Endothelial cell of umbilical vein (primary cell): Measurements from ENCODE around the gene SHROOM2. TPM values are rescaled to one million over a fixed set of nuclear protein-coding genes. Genes with fewer than 3 reads are reported as not detected.

Experiments
- BruUV-seq: library from RNA; stranded (reverse); fragments of 400-500 nt; replicated peaks from 2 replicates; lab custom pipeline; 2021; lab: Mats Ljungman, UMichigan
- CTCF ChIA-PET: fragments of 300-600, 350-600 bp; sonication (Branson Sonifier 250); formaldehyde crosslinking; loops from one replicate; lab custom pipeline; 2021; ENCODE audit warnings: antibody characterized with exemption, inconsistent platforms; lab: Charles Lee
- POLR2A ChIA-PET: fragments of 300-600, 350-600 bp; sonication (Branson Sonifier 250); formaldehyde crosslinking; loops from one replicate; lab custom pipeline; 2021; ENCODE audit warnings: antibody characterized with exemption, inconsistent platforms; lab: Charles Lee
- DNase-seq: peaks from one replicate; pipeline ENCODE4 v3.0.0-alpha.2; 2011; ENCODE audit warnings: low read depth, low spot score
- FAIRE-seq: peaks from 2 replicates; lab custom pipeline; 2011; peaks lifted over from hg19 to GRCh38; lab: Jason Lieb, UNC
- H2AFZ ChIP-seq: 2 replicates; pipeline ENCODE4 v1.6.0; 2012; ENCODE audit warnings: low read depth, low read length, control low read depth, inconsistent platforms
- H3K27ac ChIP-seq: 2 replicates; pipeline ENCODE4 v1.5.1; 2011; ENCODE audit warnings: low read depth, mild to moderate bottlenecking, control low read depth, low read length, moderate library complexity; ENCODE audit not compliant: insufficient read depth
- H3K27me3 ChIP-seq, 2 experiments: 2 replicates each; pipeline versions ENCODE4 v1.6.0 to v1.6.1; 2011; ENCODE audit warnings: low read length in 2 of 2, mixed read lengths in 1 of 2; ENCODE audit not compliant: control insufficient read depth in 2 of 2, insufficient read depth in 2 of 2
- H3K36me3 ChIP-seq, 2 experiments: 2 replicates in 1 of 2; 3 replicates in 1 of 2; pipeline ENCODE4 v1.5.1; 2011; ENCODE audit warnings: low read length in 2 of 2, mild to moderate bottlenecking in 1 of 2, moderate library complexity in 1 of 2; ENCODE audit not compliant: control insufficient read depth in 2 of 2, insufficient read depth in 2 of 2; ENCODE audit errors: extremely low read depth in 1 of 2
- H3K4me1 ChIP-seq: 3 replicates; pipeline ENCODE4 v1.5.1; 2011; ENCODE audit warnings: mild to moderate bottlenecking, low read length; ENCODE audit not compliant: control insufficient read depth, insufficient read depth; ENCODE audit errors: extremely low read depth
- H3K4me2 ChIP-seq: 2 replicates; pipeline ENCODE4 v1.6.1; 2011; ENCODE audit warnings: low read length, control low read depth, mixed read lengths; ENCODE audit not compliant: insufficient read depth
- H3K4me3 ChIP-seq, 3 experiments: fragments of 200-600 bp in 1 of 3; sonication (generic), shearing (Covaris generic) in 1 of 3; replicated peaks in 1 of 3; 2 replicates each; pipeline ENCODE4 v1.5.1; 2011 to 2016; ENCODE audit warnings: control low read depth in 3 of 3, low read length in 3 of 3, mild to moderate bottlenecking in 2 of 3, inconsistent platforms in 1 of 3, low read depth in 1 of 3, moderate library complexity in 1 of 3; ENCODE audit not compliant: insufficient read depth in 1 of 3
- H3K79me2 ChIP-seq: 2 replicates; pipeline ENCODE4 v1.6.0; 2012; ENCODE audit warnings: low read length, inconsistent platforms; ENCODE audit not compliant: control insufficient read depth, insufficient read depth
- H3K9ac ChIP-seq: replicated peaks from 2 replicates; pipeline ENCODE3; 2011; ENCODE audit warnings: low read length, control low read depth; ENCODE audit not compliant: insufficient read depth; ENCODE audit errors: extremely low read depth
- H3K9me1 ChIP-seq: replicated peaks from 3 replicates; pipeline ENCODE4 v1.6.0; 2011; ENCODE audit warnings: mild to moderate bottlenecking, low read length; ENCODE audit not compliant: control insufficient read depth, insufficient read depth; ENCODE audit errors: extremely low read depth
- H3K9me3 ChIP-seq: replicated peaks from 2 replicates; pipeline ENCODE4 v1.5.1; 2012; ENCODE audit warnings: low read length, inconsistent platforms; ENCODE audit not compliant: control insufficient read depth, insufficient read depth
- H4K20me1 ChIP-seq: replicated peaks from 2 replicates; pipeline ENCODE3; 2011; ENCODE audit warnings: mild to moderate bottlenecking, low read length; ENCODE audit not compliant: control insufficient read depth, insufficient read depth; ENCODE audit errors: extremely low read depth
- EZH2 ChIP-seq: IDR thresholded peaks from 2 replicates; pipeline ENCODE4 v1.6.1; 2012; ENCODE audit warnings: borderline replicate concordance, low read depth, mild to moderate bottlenecking, moderate library complexity, low read length, inconsistent platforms; ENCODE audit not compliant: severe bottlenecking
- FOS ChIP-seq: IDR thresholded peaks from 2 replicates; pipeline ENCODE4 v1.6.1; 2011; ENCODE audit warnings: mild to moderate bottlenecking, low read length, moderate library complexity, borderline replicate concordance; ENCODE audit not compliant: insufficient read depth
- GATA2 ChIP-seq: IDR thresholded peaks from 2 replicates; pipeline ENCODE4 v1.7.0; 2011; ENCODE audit warnings: low read depth, mild to moderate bottlenecking, moderate library complexity, mixed read lengths, low read length; ENCODE audit not compliant: insufficient read length, insufficient read depth
- JUN ChIP-seq: IDR thresholded peaks from 2 replicates; pipeline ENCODE4 v1.6.1; 2011; ENCODE audit warnings: borderline replicate concordance, low read depth; ENCODE audit not compliant: insufficient read length, insufficient read depth
- MYC ChIP-seq: IDR thresholded peaks from one replicate; pipeline ENCODE4 v1.6.1; 2011; ENCODE audit warnings: mild to moderate bottlenecking, low read depth, low read length
- POLR2A ChIP-seq: IDR thresholded peaks from 2 replicates; pipeline ENCODE4 v1.6.1; 2012; ENCODE audit warnings: low read depth, mild to moderate bottlenecking, control low read depth, low read length
- POLR2AphosphoS5 ChIP-seq: IDR thresholded peaks from 2 replicates; pipeline ENCODE4 v1.6.1; 2012; ENCODE audit warnings: low read depth, mild to moderate bottlenecking, control low read depth, low read length, moderate library complexity; ENCODE audit not compliant: insufficient read depth
- dilution Hi-C: fragments of 300-500 bp; cut with MboI; formaldehyde crosslinking; loops from one replicate; pipeline ENCODE4 v1.15.0; 2019; ENCODE audit warnings: low sequenced_read_pairs; ENCODE audit not compliant: extremely low pct_ligation_motif_present
- intact Hi-C: fragments of 100-400 bp; cut with micrococcal nuclease; formaldehyde crosslinking; loops from one replicate; pipeline ENCODE4 v1.10.0; 2022
- polyA plus RNA-seq, 4 experiments: library from polyadenylated mRNA; depleted of rRNA in 3 of 4; stranded (reverse) in 3 of 4; unstranded in 1 of 4; fragments of >200 nt; gene quantifications; 2 replicates each; pipeline versions ENCODE4 v1.2.1 to v1.2.3, GENCODE V29; 2011 to 2012; ENCODE audit warnings: missing spikeins in 1 of 4
- total RNA-seq: library from RNA; stranded (reverse); gene quantifications from 2 replicates; pipeline ENCODE4 v1.2.3, GENCODE V29; 2021
- TF ChIP-seq, protein P1 (sequence below), 2 donors: IDR thresholded peaks; 1 replicate in 1 of 2; 2 replicates in 1 of 2; pipeline ENCODE4 v1.5.1; 2011; ENCODE audit warnings: low read length in 2 of 2, mild to moderate bottlenecking in 2 of 2, moderate library complexity in 2 of 2, control low read depth in 1 of 2, inconsistent platforms in 1 of 2, low read depth in 1 of 2; ENCODE audit not compliant: insufficient read depth in 1 of 2; ENCODE audit errors: extremely low read depth in 1 of 2
- TF ChIP-seq, protein P2 (sequence below): IDR thresholded peaks from 2 replicates; pipeline ENCODE4 v1.6.1; 2011; ENCODE audit not compliant: insufficient read depth, insufficient read length

The SHROOM2 gene
- total and polyA plus RNA-seq, 2 donors (not counting 3 experiments of a cell fraction or from before 2014, with no cell fraction given), result 3.7 to 11.8 TPM

DNA sequence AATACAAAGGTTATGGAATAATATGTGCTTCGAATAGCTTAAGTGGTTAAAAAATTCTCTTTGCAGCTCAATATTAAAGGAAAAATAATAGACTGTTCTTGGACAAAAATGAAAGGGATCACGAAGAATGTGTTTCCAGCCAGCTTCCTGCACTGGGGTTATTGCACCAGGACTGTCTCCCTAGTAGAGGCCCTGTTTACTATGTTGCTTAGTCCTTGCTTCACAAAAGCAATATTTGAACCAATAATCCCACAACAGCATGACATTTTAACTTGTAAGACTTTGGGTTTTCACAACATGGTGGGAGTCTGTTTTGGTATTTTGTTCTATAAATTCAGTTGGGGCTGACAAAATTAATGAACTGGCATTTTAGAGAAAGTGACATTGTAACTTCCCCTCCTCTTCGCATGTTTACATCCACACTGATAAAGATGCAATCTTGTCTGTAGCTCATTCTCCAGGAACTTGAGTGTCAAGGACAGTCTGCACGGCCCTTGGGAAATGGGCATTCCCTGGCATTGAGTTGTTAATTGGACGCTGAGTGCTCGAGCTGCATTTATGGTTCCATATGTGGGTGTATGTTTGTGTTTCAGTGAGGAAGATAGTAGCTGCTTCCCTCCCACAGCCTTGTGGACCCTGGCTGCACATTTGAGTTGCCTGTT lies 39.0 kb downstream of the SHROOM2 start:
- H3K9me1 ChIP-seq, result no peaks in the 10 kb centered on the region
- CTCF ChIA-PET, result no interaction called here
- dilution Hi-C loops (no loop called here), intact Hi-C loops (no loop called here)
- no peaks in the 10 kb centered on the region for H3K27me3 ChIP-seq
- H3K4me1 ChIP-seq, result peaks cover 6% of the 10 kb centered on the region
- BruUV-seq, result no TSS peak
- POLR2A ChIA-PET, result no interaction called here
- no peak overlapping the region for H2AFZ ChIP-seq
- no peaks in the 10 kb centered on the region for H3K36me3 ChIP-seq
- TF ChIP-seq, protein P1, sequence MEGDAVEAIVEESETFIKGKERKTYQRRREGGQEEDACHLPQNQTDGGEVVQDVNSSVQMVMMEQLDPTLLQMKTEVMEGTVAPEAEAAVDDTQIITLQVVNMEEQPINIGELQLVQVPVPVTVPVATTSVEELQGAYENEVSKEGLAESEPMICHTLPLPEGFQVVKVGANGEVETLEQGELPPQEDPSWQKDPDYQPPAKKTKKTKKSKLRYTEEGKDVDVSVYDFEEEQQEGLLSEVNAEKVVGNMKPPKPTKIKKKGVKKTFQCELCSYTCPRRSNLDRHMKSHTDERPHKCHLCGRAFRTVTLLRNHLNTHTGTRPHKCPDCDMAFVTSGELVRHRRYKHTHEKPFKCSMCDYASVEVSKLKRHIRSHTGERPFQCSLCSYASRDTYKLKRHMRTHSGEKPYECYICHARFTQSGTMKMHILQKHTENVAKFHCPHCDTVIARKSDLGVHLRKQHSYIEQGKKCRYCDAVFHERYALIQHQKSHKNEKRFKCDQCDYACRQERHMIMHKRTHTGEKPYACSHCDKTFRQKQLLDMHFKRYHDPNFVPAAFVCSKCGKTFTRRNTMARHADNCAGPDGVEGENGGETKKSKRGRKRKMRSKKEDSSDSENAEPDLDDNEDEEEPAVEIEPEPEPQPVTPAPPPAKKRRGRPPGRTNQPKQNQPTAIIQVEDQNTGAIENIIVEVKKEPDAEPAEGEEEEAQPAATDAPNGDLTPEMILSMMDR (IDR thresholded peaks at IDR 0.05; ENCODE audit: extremely low read depth in 1 of 2, insufficient read depth in 1 of 2, low read depth in 1 of 2, low read length in 2 of 2), result no peak
- TF ChIP-seq POLR2AphosphoS5 (no peak), JUN (no peak)
- no peak overlapping the region for H3K9ac ChIP-seq
- no peak overlapping the region for H3K4me3 ChIP-seq
- peak overlapping the region; percentile 36 for H3K4me2 ChIP-seq
- H3K9me3 ChIP-seq, result no peaks in the 10 kb centered on the region
- peak; percentile 22 for DNase-seq
- H3K79me2 ChIP-seq, result no peaks in the 10 kb centered on the region
- FAIRE-seq, result peak; percentile 67
- H3K27ac ChIP-seq, result no peak overlapping the region
- no peaks in the 10 kb centered on the region for H4K20me1 ChIP-seq

DNA sequence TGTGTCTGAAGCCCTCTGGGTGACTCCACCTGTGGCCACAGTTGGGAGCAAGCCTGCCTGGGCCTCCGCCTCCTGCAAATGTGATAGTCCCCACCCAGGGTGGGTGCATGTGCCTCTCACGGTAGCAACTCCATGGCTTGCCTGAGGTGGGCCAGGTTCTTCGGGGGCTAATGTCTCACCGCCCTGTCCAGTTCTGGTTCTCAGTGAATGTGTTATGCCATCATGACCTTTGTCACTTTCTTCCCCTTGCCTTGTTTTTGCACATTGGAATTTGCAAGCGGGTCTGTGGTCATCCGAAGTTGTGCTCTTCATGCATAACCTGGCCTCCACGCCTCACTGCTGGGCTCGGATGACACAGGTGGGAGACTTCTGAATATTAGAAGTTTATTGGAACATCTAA lies 39.7 kb downstream of the SHROOM2 start:
- Histone ChIP-seq H3K9me1 (no peaks in the 10 kb centered on the region), H3K27ac (no peak overlapping the region), H2AFZ (no peak overlapping the region), H3K4me1 (peaks cover 6% of the 10 kb centered on the region), H3K9me3 (no peaks in the 10 kb centered on the region), H3K27me3 (no peaks in the 10 kb centered on the region), H3K4me2 (no peak overlapping the region), H4K20me1 (no peaks in the 10 kb centered on the region), H3K36me3 (no peaks in the 10 kb centered on the region), H3K9ac (no peak overlapping the region), H3K4me3 (no peak overlapping the region), H3K79me2 (no peaks in the 10 kb centered on the region)
- no peak for FAIRE-seq
- ChIA-PET POLR2A (no interaction called here), CTCF (no interaction called here)
- BruUV-seq, result no TSS peak
- dilution Hi-C loops, result no loop called here
- DNase-seq, result no peak
- no peak for TF ChIP-seq JUN
- TF ChIP-seq, protein P2, sequence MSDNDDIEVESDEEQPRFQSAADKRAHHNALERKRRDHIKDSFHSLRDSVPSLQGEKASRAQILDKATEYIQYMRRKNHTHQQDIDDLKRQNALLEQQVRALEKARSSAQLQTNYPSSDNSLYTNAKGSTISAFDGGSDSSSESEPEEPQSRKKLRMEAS, result no peak
- TF ChIP-seq EZH2, result no peak
- no peak for TF ChIP-seq MYC
- TF ChIP-seq, protein P1 (IDR thresholded peaks at IDR 0.05; ENCODE audit: extremely low read depth in 1 of 2, insufficient read depth in 1 of 2, low read depth in 1 of 2, low read length in 2 of 2), result no peak
- TF ChIP-seq FOS, result no peak
- TF ChIP-seq POLR2AphosphoS5, result no peak
- TF ChIP-seq GATA2, result no peak
- no peak for TF ChIP-seq POLR2A
- intact Hi-C loops, result no loop called here
